GM10847 (cell line): ENCODE data around the gene CLMN.

Experiments used
- POLR2A ChIP-seq: IDR thresholded peaks from 2 replicates; pipeline ENCODE4 v1.6.1; 2011; ENCODE audit not compliant: insufficient read length; ENCODE audit errors: extremely low read depth

CLMN gene

GRCh38 chr14:95137164-95137803, 182.4 kb downstream of the CLMN start:
- TF ChIP-seq POLR2A, result no peak

DNA sequence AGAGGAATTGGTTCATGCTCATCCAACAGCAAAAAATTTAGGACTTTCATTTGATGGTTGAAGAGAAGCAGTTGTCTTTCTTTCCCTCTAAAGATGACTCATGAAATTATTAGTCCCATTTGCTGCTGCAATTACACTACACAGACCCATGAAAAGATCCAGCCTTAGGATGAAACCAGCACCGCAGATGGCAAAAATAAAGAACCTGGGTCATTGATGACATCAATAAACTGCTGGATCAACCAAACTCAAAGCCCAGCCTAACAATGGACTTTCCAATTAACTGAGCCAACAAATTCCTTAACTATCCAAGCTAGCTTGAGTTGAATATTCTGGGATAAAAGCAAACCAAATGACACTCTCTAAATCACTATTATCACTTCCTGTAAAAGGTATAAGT, 183.1 kb downstream of the CLMN start:
- no peak for TF ChIP-seq POLR2A

- no peak for TF ChIP-seq POLR2A
Observed at GRCh38 chr14:95134304-95134933, 185.3 kb downstream of the CLMN start.

GRCh38 chr14:95133282-95133681, 186.4 kb downstream of the CLMN start:
- no peak for TF ChIP-seq POLR2A

DNA sequence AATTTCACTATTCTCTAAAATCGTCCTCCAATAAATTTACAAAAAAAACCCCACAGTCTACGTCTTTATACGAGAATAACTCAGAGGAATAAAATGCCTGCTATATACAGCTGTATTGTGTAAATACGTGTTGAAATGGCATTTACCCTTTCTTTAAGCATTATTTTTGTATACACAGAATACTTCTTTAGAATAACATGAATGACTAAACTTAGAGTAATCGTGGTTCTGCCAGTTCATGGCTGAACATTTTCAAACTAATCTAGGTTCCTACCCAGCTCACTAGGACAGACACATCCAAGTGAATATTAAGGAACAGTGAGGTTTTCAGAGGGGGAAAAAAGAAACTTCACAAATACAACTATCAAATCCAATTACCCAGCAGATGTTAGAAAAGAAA, 186.9 kb downstream of the CLMN start:
- TF ChIP-seq POLR2A, result no peak
